Ascending aorta (tissue), 2 donors: Measurements from ENCODE around the gene LPAR1. TPM values are rescaled to one million over a fixed set of nuclear protein-coding genes. Genes with fewer than 3 reads are reported as not detected.

Experiments
- DNase-seq, 2 donors: peaks; one replicate each; pipeline ENCODE4 v3.0.0-alpha.2; 2019; ENCODE audit warnings: low spot score in 2 of 2
- H3K27ac ChIP-seq, 2 donors: fragments of 200-600 bp; sonication (generic); one replicate each; pipeline ENCODE4 v1.5.1; 2016 to 2017; ENCODE audit warnings: mild to moderate bottlenecking in 1 of 2
- H3K27me3 ChIP-seq: fragments of 200-600 bp; sonication (generic); one replicate; pipeline ENCODE4 v1.5.1; 2017
- H3K36me3 ChIP-seq, 2 donors: fragments of 200-600 bp; sonication (generic); one replicate each; pipeline ENCODE4 v1.5.1; 2016
- H3K4me1 ChIP-seq, 2 donors: fragments of 200-600 bp; sonication (generic); one replicate each; pipeline ENCODE4 v1.5.1; 2016 to 2017; ENCODE audit warnings: mild to moderate bottlenecking in 1 of 2
- H3K4me3 ChIP-seq, 2 donors: fragments of 200-600 bp; sonication (generic); one replicate each; pipeline ENCODE4 v1.5.1; 2016 to 2017; ENCODE audit warnings: mild to moderate bottlenecking in 1 of 2
- H3K9me3 ChIP-seq, 2 donors: fragments of 200-600 bp; sonication (generic); one replicate each; pipeline ENCODE4 v1.5.1; 2016
- intact Hi-C: fragments of 100-400 bp; cut with DNase I; formaldehyde crosslinking; loops from one replicate; pipeline ENCODE4 v1.15.1; 2023
- total RNA-seq: library from RNA; depleted of rRNA; stranded (reverse); fragments of >200 nt; gene quantifications from one replicate; pipeline ENCODE4 v1.1.0, GENCODE V29; 2016
- TF ChIP-seq, protein P1 (sequence below), 3 experiments: fragments of 200-600 bp in 2 of 3; fragments of 450-650 bp in 1 of 3; sonication (generic) in 2 of 3; IDR thresholded peaks; one replicate each; pipeline ENCODE4 v1.5.1; 2016 to 2019; ENCODE audit warnings: antibody characterized with exemption in 3 of 3, mild to moderate bottlenecking in 1 of 3, moderate library complexity in 1 of 3

Gene LPAR1
- total RNA-seq, 1 donor from 2014 or later = 35.4 TPM

DNA sequence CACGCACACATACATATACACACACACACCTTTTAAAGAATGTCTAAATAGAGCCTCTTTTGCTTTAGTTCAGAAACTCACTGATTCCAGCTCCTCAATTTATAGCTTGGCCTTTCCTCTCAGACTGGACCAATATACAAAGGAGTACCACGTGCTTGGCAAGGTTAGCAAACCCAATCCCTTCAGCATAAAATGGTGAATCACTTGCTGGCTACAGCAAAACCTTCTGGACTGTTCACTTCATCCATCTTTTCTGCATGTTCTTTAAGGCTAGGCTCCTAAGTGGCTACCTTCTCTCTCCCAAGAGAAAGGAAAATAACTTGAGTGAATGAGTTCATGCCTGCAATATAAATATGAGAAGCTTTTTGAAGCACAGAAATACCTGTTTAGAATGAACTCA is 109.7 kb downstream of the LPAR1 start:
- Histone ChIP-seq H3K4me3 (no peak overlapping the region), H3K9me3 (peaks cover 0 to 6% of the 10 kb centered on the region in 2 donors), H3K4me1 (peaks cover 4 to 22% of the 10 kb centered on the region in 2 donors), H3K27ac (peak overlapping the region; percentile 69 to 75), H3K36me3 (no peaks in the 10 kb centered on the region), H3K27me3 (no peaks in the 10 kb centered on the region)
- TF ChIP-seq, protein P1, sequence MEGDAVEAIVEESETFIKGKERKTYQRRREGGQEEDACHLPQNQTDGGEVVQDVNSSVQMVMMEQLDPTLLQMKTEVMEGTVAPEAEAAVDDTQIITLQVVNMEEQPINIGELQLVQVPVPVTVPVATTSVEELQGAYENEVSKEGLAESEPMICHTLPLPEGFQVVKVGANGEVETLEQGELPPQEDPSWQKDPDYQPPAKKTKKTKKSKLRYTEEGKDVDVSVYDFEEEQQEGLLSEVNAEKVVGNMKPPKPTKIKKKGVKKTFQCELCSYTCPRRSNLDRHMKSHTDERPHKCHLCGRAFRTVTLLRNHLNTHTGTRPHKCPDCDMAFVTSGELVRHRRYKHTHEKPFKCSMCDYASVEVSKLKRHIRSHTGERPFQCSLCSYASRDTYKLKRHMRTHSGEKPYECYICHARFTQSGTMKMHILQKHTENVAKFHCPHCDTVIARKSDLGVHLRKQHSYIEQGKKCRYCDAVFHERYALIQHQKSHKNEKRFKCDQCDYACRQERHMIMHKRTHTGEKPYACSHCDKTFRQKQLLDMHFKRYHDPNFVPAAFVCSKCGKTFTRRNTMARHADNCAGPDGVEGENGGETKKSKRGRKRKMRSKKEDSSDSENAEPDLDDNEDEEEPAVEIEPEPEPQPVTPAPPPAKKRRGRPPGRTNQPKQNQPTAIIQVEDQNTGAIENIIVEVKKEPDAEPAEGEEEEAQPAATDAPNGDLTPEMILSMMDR (IDR thresholded peaks at IDR 0.05) = no peak
- DNase-seq = no peak
- intact Hi-C loops = no loop called here

DNA sequence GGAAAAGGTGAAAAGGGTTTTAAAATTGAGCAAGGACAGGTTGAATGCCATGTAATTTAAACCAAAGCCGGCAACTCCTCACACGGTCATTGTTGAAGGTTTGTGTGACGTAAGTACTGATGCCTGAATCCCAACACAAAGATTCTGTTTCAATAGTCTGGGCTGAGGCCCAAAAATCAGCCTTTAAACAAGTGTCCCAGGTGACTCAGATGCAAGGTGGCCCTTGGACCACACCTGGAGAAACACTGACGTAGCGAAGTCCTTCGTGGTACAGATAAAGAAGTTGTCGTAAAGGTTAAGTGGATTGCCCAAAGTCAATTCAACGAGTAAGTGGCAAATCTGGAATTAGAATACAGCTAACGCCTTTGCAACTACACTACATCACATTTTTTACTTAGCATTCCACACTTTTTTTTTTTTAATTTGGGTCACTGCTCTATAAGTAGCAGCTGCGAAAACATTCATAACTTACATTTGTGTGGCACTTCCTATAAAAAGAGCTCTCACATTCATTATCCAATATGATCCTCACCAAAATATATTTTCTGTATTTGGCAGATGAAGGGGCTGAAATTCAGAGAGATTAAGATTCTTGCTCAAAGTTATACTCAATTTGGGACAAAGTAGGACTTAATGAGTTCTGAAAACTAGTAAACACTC is 111.3 kb downstream of the LPAR1 start:
- no peaks in the 10 kb centered on the region for H3K36me3 ChIP-seq
- peak overlapping the region in 1 of 2 donors; percentile 13 for H3K4me3 ChIP-seq
- peaks cover 0 to 15% of the 10 kb centered on the region in 2 donors for H3K4me1 ChIP-seq
- no peaks in the 10 kb centered on the region for H3K27me3 ChIP-seq
- H3K9me3 ChIP-seq = peaks cover 0 to 6% of the 10 kb centered on the region in 2 donors
- H3K27ac ChIP-seq = peak overlapping the region; percentile 44 to 75
- DNase-seq = no peak
- TF ChIP-seq, protein P1 (IDR thresholded peaks at IDR 0.05) = no peak
- intact Hi-C loops = no loop called here

- Histone ChIP-seq H3K27ac (no peak overlapping the region), H3K4me3 (no peak overlapping the region), H3K4me1 (peaks cover 0 to 15% of the 10 kb centered on the region in 2 donors), H3K27me3 (no peaks in the 10 kb centered on the region), H3K9me3 (no peaks in the 10 kb centered on the region), H3K36me3 (no peaks in the 10 kb centered on the region)
- TF ChIP-seq, protein P1 (IDR thresholded peaks at IDR 0.05) = no peak
- DNase-seq = no peak
- intact Hi-C loops = no loop called here
These were observed 114.7 kb downstream of the LPAR1 start for GRCh38 chr9:110923601-110924000.

GRCh38 chr9:110922145-110922544 is 116.1 kb downstream of the LPAR1 start:
- Histone ChIP-seq H3K9me3 (no peaks in the 10 kb centered on the region), H3K27ac (no peak overlapping the region), H3K27me3 (no peaks in the 10 kb centered on the region), H3K4me1 (peaks cover 0 to 12% of the 10 kb centered on the region in 2 donors), H3K36me3 (peaks cover 0 to 3% of the 10 kb centered on the region in 2 donors), H3K4me3 (no peak overlapping the region)
- DNase-seq = no peak
- intact Hi-C loops = no loop called here
- TF ChIP-seq, protein P1 (IDR thresholded peaks at IDR 0.05) = no peak

DNA sequence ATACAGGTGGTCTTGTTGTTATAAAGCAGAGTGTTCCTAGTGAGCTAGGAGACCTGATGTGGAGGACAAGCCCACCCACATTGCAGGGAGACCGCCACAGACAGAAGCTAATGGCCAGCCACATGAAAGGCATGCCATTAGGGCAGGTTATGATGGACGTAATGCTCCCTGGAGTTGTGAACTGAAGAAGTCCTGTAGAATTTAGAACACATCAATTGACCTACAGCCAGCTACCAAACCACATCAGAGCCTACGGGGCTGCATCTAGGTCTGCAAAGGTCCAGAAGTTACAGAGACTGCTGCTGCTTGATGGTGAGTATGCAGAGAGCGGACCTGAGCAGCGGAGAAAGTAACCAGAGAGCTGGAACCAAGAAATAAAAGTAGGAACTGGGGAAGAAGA is 116.6 kb downstream of the LPAR1 start:
- H3K27me3 ChIP-seq = no peaks in the 10 kb centered on the region
- H3K4me3 ChIP-seq = no peak overlapping the region
- H3K9me3 ChIP-seq = no peaks in the 10 kb centered on the region
- H3K36me3 ChIP-seq = peaks cover 0 to 3% of the 10 kb centered on the region in 2 donors
- no peak for DNase-seq
- H3K4me1 ChIP-seq = peaks cover 0 to 12% of the 10 kb centered on the region in 2 donors
- intact Hi-C loops = no loop called here
- TF ChIP-seq, protein P1 (IDR thresholded peaks at IDR 0.05) = no peak
- H3K27ac ChIP-seq = no peak overlapping the region
